ENCODE data around the gene ZNF407.

DNA sequence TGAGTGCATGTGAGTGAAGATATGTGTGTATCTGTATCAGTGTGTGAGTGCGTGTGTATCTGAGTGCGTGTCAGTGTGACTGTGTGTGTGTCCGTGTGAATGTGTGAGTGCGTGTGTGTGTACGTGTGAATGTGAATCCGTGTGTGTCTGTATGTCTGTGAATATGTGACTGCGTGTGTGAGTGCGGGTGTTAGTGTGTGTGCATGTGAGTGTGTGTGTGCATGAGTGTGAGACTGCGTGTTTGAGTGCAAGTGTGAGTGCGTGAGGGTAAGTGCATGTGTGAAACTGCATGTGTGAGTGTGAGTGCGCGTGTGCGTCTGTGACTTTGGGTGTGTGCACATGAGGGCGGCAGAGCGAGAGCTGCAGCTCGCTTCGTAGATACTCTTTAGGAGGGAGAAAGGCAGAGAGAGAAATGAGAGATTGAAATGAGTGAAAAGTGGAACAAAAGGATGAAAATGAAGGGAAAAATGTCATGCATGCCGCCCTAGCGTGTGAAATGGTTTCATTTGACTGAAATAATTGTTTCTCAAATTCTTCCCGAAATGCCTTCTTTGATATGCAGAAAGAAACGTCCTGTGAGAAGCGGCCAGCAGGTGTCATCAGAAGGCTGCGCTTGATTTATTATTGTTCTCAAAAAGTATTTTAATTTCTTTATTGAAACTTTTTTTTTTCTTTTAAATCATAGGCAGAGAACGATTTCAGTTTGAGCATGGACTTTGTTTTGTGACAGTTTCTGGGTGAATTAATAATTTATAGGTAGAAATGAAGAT lies 25.6 kb downstream of the ZNF407 start:
- no peak for TF ChIP-seq POLR2A (IDR thresholded peaks at IDR 0.05)
- peak in 2 of 3 experiments; percentile 14 to 35 for TF ChIP-seq CTCF (IDR thresholded peaks at IDR 0.05)

All from testis (tissue), 2 donors.